ENCODE measurements around the gene KCTD21. TPM values are rescaled to one million over a fixed set of nuclear protein-coding genes. Genes with fewer than 3 reads are reported as not detected.

The KCTD21 gene
- total RNA-seq, 1 donor from 2014 or later: 10.4 TPM

DNA sequence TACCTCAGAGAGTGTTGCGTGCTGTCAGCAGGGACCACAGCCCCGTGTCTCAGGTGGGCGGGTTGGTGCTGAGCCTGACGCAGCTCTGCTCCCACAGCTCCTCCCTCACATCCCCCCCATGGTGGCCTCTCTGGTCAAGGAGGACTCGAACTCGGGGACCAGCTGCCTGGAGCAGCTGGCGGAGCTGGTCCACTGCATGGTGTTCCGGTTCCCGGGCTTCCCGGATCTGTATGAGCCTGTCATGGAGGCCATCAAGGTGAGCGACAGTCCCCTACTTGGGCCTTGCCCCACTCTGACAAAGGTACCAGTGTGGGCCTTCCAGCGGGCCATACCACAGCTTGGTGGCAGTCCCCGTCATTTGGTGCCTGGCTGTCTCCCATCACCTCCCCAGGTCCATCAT is 12.1 kb upstream of the KCTD21 start:
- peak; percentile 37 for DNase-seq
- H3K27me3 ChIP-seq (ENCODE audit: low read depth): no peaks in the 10 kb centered on the region

DNA sequence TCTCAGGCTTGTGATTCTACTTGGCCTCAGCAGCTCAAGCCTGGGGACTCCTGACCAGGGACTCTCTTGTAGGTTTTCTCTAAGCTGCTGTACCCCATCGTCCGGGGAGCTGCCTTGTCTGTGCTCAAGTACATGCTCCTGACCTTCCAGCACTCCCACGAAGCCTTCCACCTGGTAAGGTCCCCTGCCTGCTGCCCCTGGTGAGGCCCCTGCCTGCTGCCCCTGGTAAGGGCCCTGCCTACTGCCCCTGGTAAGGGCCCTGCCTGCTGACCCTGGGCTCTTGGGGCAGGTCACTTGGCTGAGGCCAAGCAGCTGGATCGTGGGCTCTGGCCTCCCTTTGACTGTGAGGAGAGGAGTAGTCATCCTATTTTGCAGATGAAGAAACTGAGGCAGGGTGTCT is 11.6 kb upstream of the KCTD21 start:
- Histone ChIP-seq H3K4me3 (no peak overlapping the region), H3K36me3 (peaks cover 36% of the 10 kb centered on the region), H3K4me1 (no peaks in the 10 kb centered on the region), H3K27me3 (ENCODE audit: low read depth) (no peaks in the 10 kb centered on the region), H3K27ac (no peak overlapping the region), H3K9me3 (no peaks in the 10 kb centered on the region)
- ATAC-seq (no peak), DNase-seq (no peak)
- intact Hi-C loops (cut with DNase I): no loop called here
- TF ChIP-seq, protein P1, sequence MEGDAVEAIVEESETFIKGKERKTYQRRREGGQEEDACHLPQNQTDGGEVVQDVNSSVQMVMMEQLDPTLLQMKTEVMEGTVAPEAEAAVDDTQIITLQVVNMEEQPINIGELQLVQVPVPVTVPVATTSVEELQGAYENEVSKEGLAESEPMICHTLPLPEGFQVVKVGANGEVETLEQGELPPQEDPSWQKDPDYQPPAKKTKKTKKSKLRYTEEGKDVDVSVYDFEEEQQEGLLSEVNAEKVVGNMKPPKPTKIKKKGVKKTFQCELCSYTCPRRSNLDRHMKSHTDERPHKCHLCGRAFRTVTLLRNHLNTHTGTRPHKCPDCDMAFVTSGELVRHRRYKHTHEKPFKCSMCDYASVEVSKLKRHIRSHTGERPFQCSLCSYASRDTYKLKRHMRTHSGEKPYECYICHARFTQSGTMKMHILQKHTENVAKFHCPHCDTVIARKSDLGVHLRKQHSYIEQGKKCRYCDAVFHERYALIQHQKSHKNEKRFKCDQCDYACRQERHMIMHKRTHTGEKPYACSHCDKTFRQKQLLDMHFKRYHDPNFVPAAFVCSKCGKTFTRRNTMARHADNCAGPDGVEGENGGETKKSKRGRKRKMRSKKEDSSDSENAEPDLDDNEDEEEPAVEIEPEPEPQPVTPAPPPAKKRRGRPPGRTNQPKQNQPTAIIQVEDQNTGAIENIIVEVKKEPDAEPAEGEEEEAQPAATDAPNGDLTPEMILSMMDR (IDR thresholded peaks at IDR 0.05): no peak

More for the DNA sequence above, 12.1 kb upstream of the KCTD21 start:
- intact Hi-C loops (cut with DNase I): no loop called here
- TF ChIP-seq, protein P1 (IDR thresholded peaks at IDR 0.05): no peak
- no peak for ATAC-seq
- Histone ChIP-seq H3K27ac (no peak overlapping the region), H3K9me3 (no peaks in the 10 kb centered on the region), H3K36me3 (peaks cover 40% of the 10 kb centered on the region), H3K4me1 (no peaks in the 10 kb centered on the region), H3K4me3 (no peak overlapping the region)

DNA sequence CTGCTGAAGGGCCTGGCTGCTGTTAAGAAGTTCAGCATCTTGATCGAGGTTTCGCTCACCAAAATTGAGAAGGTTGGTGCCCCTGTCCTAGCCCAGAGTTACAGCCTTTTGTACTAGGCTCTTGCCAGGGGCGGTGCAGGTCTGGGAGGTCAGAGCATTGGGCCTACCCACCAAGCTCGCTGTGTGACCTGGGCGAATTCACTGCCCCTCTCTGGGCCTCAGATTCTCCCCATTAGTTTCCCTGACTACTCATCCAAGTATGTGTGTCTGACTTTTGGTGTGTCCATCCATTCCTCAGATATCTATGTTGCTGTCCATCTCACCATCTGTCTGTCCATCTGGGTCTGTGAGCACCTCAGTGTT is 11.2 kb upstream of the KCTD21 start:
- H3K36me3 ChIP-seq: peaks cover 36% of the 10 kb centered on the region
- ATAC-seq: no peak

DNA sequence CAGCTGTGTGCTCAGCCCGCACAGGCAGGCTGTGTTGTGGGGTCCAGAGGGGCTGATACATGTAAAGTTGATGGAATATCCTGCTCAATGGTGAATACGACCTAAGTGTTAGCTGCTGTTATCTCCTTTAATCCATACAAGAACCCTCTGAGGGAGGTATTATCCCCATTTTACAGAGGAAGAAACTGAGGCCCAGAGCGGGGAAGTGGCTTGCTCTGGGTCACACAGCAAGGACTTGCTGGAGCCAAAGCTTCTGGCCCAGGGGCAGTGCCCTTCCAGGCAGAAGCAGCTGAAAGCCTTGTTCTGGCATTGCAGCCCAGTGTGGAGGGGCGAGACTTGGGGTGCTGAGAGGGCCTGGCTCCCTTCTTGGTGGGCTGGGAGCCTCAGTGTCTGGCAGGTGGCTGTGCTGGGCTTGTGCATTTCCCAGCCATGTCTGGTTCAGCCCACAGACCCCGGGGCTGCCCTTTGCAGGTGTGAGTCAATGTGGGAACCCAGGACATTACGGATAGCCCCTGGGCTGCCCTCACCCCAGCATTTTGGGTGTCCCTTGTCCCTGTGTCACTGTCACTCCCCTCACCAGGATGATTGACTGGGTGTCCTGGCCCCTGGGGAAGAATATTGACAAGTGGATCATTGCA is 10.7 kb upstream of the KCTD21 start:
- intact Hi-C loops (cut with DNase I): no loop called here
- DNase-seq: no peak
- Histone ChIP-seq H3K4me1 (no peaks in the 10 kb centered on the region), H3K9me3 (no peaks in the 10 kb centered on the region), H3K36me3 (peaks cover 36% of the 10 kb centered on the region), H3K27ac (no peak overlapping the region), H3K4me3 (no peak overlapping the region), H3K27me3 (ENCODE audit: low read depth) (no peaks in the 10 kb centered on the region)
- TF ChIP-seq, protein P1 (IDR thresholded peaks at IDR 0.05): no peak
- ATAC-seq: no peak

More for the DNA sequence above, 11.2 kb upstream of the KCTD21 start:
- Histone ChIP-seq H3K4me1 (no peaks in the 10 kb centered on the region), H3K9me3 (no peaks in the 10 kb centered on the region), H3K4me3 (no peak overlapping the region), H3K27me3 (ENCODE audit: low read depth) (no peaks in the 10 kb centered on the region), H3K27ac (no peak overlapping the region)
- DNase-seq: no peak
- intact Hi-C loops (cut with DNase I): no loop called here
- TF ChIP-seq, protein P1 (IDR thresholded peaks at IDR 0.05): no peak

DNA sequence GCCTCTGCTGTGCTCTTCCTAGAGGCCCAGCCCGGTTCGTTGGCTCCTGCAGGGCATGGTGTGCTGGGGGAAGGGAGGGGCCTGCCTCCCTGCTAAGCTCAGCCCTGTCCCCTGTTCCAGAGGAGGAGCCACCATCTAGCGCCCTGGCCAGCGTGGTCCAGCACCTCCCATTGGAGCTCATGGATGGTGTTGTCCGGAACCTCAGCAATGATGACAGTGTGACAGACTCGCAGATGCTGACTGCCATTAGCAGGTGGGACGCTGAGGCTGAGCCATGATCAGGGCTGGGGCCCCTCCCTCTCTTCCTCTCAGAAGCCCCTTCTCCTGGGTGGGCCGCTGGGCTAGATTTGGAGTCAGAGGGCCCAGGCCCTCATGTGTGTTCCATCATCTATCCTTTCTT is 9.4 kb upstream of the KCTD21 start:
- Histone ChIP-seq H3K27me3 (ENCODE audit: low read depth) (no peaks in the 10 kb centered on the region), H3K27ac (no peak overlapping the region), H3K4me3 (no peak overlapping the region), H3K36me3 (peaks cover 36% of the 10 kb centered on the region), H3K9me3 (no peaks in the 10 kb centered on the region), H3K4me1 (no peaks in the 10 kb centered on the region)
- ATAC-seq (no peak), DNase-seq (peak; percentile 30)
- TF ChIP-seq, protein P1 (IDR thresholded peaks at IDR 0.05): no peak
- intact Hi-C loops (cut with DNase I): no loop called here
